ENCODE measurements around the gene RETSAT. TPM values are rescaled to one million over a fixed set of nuclear protein-coding genes. Genes with fewer than 3 reads are reported as not detected.

The RETSAT gene
- total and polyA plus RNA-seq, 2 of the 13 experiments (the other 11 are each of a cell fraction or from before 2014, with no cell fraction given): 46.7 to 61.0 TPM

- Histone ChIP-seq H3K27me3 (ENCODE audit: control insufficient read depth in 1 of 2, insufficient read depth in 2 of 2, low read length in 2 of 2) (no peaks in the 10 kb centered on the region), H3K27ac (ENCODE audit: extremely low read length, insufficient read depth, low read length) (peak overlapping the region; percentile 8), H3K79me2 (ENCODE audit: insufficient read depth, low read length) (no peaks in the 10 kb centered on the region), H3K36me3 (replicated peaks in 1 of 2; ENCODE audit: control insufficient read depth in 1 of 2, insufficient read depth in 2 of 2, low read length in 2 of 2) (peaks cover 0 to 7% of the 10 kb centered on the region in 2 experiments; a peak in 2 of 5 replicates), H3K4me1 (ENCODE audit: insufficient read depth, low read length) (peaks cover 82% of the 10 kb centered on the region), H3K9ac (ENCODE audit: insufficient read depth, low read depth, low read length) (no peak overlapping the region), H3K4me2 (ENCODE audit: low read depth, low read length) (peak overlapping the region; percentile 94), H3K9me3 (ENCODE audit: low read length) (no peaks in the 10 kb centered on the region), H2AFZ (ENCODE audit: low read length) (no peak overlapping the region), H4K20me1 (ENCODE audit: insufficient read depth, low read length) (no peaks in the 10 kb centered on the region), H3K4me3 (replicated peaks in 1 of 3; ENCODE audit: insufficient read depth in 1 of 3, low read depth in 2 of 3, low read length in 3 of 3) (no peak overlapping the region)
- in situ Hi-C loops (cut with HindIII; ENCODE audit: extremely low pct_ligation_motif_present, low pct_unique_long_range_greater_than_20kb) (no loop called here), intact Hi-C loops (cut with micrococcal nuclease; ENCODE audit: unreplicated experiment) (loop anchor here (2.0 to 10.0 kb wide), 2 partner anchors 15 to 385 kb away; no protein-coding TSS in a partner anchor)
- DNase-seq (ENCODE audit: low spot score): no peak
- no peak for FAIRE-seq
- ATAC-seq: peak; percentile 11
- CTCF ChIA-PET (ENCODE audit: low intra/inter-chr PET ratio, low total read pairs): no interaction called here
- POLR2A ChIA-PET: interaction anchor here (1.4 to 3.0 kb wide), 4 partner anchors 9 to 44 kb away, joined by 13 to 28 read pairs (median 20); partner anchors contain the start of genes ELMOD3, RETSAT and TGOLN2
- no TSS peak for BruUV-seq (replicated peaks)
- WGBS (ENCODE audit: low lambda C conversion rate): 83% methylated on average over 19 of the region's 19 CpGs
- TF ChIP-seq IRF1 (CRISPR knock-in tag; IDR thresholded peaks at IDR 0.05; ENCODE audit: low read depth) (no peak), ZNF501 (CRISPR knock-in tag; IDR thresholded peaks at IDR 0.05) (peak; percentile 73), SPEN (CRISPR knock-in tag; IDR thresholded peaks at IDR 0.05; ENCODE audit: low read depth) (no peak), ZNF615 (CRISPR knock-in tag; IDR thresholded peaks at IDR 0.05; ENCODE audit: borderline replicate concordance) (no peak), RBM22 (optimal IDR thresholded peaks at IDR 0.05; ENCODE audit: low read length) (peak; percentile 72), ZNF496 (CRISPR knock-in tag; IDR thresholded peaks at IDR 0.05; ENCODE audit: insufficient replicate concordance) (no peak), ZNF17 (CRISPR knock-in tag; IDR thresholded peaks at IDR 0.05) (no peak), ARNT2 (CRISPR knock-in tag; IDR thresholded peaks at IDR 0.05; ENCODE audit: low read depth) (no peak), ZNF83 (CRISPR knock-in tag; IDR thresholded peaks at IDR 0.05; ENCODE audit: borderline replicate concordance) (no peak), NFIC (IDR thresholded peaks at IDR 0.05; ENCODE audit: low read length) (no peak), ZFY (CRISPR knock-in tag; IDR thresholded peaks at IDR 0.05) (no peak), GPBP1L1 (CRISPR knock-in tag; IDR thresholded peaks at IDR 0.05) (no peak), TFDP1 (CRISPR knock-in tag; IDR thresholded peaks at IDR 0.05; ENCODE audit: borderline replicate concordance) (no peak), CBX5 (CRISPR knock-in tag; IDR thresholded peaks at IDR 0.05; ENCODE audit: borderline replicate concordance) (0 out of 2 replicates have a peak, but pooled peaks have one; percentile 8), CEBPB (IDR thresholded peaks at IDR 0.05; ENCODE audit: borderline replicate concordance, low read depth, low read length) (no peak), NFKBIZ (CRISPR knock-in tag; IDR thresholded peaks at IDR 0.05) (no peak), ZBTB37 (CRISPR knock-in tag; IDR thresholded peaks at IDR 0.05) (0 out of 2 replicates have a peak, but pooled peaks have one; percentile 30), YEATS4 (CRISPR knock-in tag; IDR thresholded peaks at IDR 0.05; ENCODE audit: borderline replicate concordance) (no peak), REXO4 (CRISPR knock-in tag; IDR thresholded peaks at IDR 0.05; ENCODE audit: borderline replicate concordance) (no peak), KDM5A (IDR thresholded peaks at IDR 0.05; ENCODE audit: borderline replicate concordance, low read length) (no peak), RCOR2 (CRISPR knock-in tag; IDR thresholded peaks at IDR 0.05) (no peak)
These were observed 44.5 kb downstream of the RETSAT start for GRCh38 chr2:85309699-85310321.

Data from HepG2 (cell line).